GM18907 (cell line): Measurements from ENCODE around the gene INTS1.

Source experiments
- ATAC-seq: cut with Tn5 transposase; IDR thresholded peaks from one replicate; pipeline ENCODE4 v1.9.1; 2021; ENCODE audit warnings: mild to moderate bottlenecking, moderate library complexity; ENCODE audit not compliant: unreplicated experiment

INTS1 gene, protein sequence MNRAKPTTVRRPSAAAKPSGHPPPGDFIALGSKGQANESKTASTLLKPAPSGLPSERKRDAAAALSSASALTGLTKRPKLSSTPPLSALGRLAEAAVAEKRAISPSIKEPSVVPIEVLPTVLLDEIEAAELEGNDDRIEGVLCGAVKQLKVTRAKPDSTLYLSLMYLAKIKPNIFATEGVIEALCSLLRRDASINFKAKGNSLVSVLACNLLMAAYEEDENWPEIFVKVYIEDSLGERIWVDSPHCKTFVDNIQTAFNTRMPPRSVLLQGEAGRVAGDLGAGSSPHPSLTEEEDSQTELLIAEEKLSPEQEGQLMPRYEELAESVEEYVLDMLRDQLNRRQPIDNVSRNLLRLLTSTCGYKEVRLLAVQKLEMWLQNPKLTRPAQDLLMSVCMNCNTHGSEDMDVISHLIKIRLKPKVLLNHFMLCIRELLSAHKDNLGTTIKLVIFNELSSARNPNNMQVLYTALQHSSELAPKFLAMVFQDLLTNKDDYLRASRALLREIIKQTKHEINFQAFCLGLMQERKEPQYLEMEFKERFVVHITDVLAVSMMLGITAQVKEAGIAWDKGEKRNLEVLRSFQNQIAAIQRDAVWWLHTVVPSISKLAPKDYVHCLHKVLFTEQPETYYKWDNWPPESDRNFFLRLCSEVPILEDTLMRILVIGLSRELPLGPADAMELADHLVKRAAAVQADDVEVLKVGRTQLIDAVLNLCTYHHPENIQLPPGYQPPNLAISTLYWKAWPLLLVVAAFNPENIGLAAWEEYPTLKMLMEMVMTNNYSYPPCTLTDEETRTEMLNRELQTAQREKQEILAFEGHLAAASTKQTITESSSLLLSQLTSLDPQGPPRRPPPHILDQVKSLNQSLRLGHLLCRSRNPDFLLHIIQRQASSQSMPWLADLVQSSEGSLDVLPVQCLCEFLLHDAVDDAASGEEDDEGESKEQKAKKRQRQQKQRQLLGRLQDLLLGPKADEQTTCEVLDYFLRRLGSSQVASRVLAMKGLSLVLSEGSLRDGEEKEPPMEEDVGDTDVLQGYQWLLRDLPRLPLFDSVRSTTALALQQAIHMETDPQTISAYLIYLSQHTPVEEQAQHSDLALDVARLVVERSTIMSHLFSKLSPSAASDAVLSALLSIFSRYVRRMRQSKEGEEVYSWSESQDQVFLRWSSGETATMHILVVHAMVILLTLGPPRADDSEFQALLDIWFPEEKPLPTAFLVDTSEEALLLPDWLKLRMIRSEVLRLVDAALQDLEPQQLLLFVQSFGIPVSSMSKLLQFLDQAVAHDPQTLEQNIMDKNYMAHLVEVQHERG (N-terminal part only)

DNA sequence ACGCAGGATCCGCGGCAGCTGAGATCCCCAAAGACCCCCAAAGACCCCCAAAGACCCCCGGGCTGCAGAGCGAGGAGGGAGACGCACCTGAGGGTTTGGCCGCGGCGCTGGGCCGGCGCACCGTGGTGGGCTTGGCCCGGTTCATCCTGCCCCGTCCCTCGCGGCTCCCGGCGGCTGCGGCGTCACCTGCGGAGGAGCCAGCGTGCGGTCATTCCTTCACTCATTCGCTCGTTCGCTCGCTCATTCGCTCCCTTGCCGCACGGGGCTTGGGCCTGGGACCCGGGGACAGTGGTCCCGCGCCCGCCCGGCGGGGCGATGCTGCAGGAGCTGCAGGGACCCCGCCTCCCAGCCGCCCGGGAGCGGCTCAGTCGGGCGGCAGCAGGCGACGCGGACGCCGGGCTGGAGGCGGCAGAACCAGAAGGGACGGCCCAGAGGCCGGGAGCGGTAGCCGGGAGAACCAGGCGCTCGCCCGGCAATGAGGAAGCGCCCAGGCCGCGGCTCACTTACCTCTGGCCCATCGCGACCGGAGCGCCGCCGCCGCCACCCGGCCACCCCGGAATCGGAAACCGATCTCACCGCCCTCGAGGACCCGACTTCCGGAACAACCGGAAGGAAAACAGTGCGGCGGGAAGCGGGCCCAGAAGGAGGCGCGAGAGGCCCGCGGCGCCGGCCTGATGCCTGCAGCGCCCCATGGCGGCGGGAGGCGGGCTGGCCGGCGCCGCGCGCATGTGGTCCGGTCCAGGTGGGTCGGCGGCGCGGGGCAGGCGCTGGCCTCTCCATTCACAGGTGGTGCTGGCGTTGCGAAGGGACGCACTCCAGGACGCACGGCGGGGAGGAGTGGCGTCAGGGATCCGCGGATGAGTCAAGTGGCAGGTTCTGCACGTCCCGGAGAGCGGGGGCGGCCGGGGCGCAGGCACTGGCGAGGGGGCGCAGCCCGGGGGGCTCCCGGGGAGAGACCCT is at the start of gene INTS1:
TSS of gene INTS1 (minus strand) at position 574 of the 960 bp plus-strand sequence. CDS start at position 145, 429 bp downstream.
- ATAC-seq, result peak; percentile 86

DNA sequence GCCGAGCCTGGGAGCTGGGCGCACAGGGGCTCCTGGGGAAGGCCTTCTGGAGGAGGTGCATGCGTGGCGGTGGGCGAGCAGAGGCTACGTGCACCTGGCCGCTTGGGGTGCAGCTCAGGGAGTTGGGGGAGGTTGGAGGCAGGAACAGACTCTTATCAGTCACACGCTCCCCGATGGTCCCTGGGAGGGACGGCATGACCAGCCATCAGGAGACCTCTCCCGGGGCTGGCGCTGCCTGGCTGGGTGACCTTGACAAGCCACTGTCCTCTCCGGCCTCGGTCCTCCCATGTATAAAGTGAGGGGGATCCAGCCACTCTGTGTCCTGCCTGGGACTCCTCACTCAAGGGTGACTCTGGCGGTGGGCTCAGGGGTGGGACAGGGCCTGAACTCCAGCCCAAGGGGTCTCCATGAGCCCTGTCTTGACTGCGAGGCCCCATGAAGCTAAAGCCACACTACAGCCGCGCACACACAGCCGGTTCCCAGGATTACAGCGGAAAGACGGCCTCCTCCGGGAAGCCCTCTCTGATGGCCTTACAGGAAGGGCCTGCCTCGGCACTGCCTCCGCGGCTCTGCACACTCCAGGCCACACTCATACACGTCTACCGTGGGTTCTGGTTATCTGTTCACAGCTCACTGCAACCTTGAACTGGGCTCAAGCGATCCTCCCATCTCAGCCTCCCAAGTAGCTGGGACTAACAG is 49.5 kb upstream of the INTS1 start:
- no peak for ATAC-seq

DNA sequence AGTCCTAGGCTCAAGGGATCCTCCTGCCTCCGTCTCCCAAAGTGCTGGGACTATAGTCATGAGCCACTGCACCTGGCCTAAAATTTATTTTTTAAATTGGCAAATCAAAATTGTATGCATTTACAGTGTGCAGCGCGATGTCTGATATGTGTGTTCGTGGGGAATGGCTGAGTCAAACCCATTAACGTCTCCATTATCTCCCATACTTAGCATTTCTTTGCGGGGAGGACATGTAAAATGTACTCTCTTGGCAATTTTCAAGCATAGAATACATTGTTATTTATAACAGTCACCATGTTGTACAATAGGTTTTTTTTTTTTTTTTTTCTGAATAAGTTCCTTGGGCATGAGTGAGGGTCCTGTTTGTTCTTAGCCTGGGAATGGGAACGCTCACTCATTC is 48.0 kb upstream of the INTS1 start:
- no peak for ATAC-seq

DNA sequence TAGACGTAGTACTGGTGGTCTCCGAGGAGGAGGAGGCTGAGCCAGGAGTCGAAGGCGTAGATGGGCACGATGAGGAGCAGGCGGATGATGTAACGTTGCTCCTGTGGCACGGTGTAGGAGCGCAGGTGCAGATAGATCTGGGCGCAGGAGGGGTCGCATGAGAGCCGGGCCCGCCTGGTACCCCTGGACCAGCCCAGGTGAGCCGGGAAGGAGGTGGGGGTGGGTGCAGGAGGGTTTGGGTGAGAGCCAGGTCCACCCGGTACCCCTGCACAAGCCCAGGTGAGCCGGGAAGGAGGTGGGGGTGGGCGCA is 46.6 kb upstream of the INTS1 start:
- ATAC-seq, result no peak

DNA sequence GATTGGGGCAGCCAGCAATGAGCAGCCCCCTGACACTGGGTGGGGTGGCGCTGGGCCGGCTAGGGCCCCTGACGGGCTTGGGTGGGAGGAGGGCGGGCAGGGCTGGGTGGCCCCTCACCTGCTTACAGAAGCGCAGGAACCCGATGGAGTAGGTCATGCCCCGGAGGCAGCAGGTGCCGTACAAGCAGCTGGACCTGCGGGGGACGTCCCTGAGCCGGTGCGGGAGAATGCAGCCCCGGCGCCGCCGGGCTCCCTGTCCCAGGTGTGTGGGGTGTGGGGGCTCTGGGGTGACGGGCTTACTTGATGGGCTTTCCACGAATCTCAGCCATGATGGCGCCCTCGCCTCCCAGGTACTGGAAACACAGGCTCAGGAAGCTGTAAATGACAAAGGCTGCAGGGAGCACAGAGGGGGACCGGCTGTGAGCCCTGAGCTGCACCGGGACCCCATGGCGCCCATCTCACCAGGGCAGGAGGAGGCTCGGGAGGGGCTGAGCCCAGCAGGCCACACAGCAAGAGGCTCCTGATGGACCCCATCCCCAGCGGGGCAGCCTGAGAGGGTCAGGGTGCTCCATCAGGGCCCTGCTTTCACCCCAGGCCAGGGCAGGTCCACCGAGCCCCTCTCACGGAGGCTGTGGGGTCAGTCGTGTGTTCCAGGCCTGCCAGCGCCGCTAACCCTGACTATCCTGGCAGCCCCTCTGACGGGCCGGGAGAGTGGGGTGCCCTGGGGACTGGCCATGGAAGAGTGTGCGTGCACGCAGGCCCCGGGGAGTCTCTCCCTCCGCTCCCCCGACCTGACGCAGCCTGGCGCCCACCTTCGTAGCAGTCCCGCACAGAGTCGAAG is 46.0 kb upstream of the INTS1 start:
- ATAC-seq, result no peak

DNA sequence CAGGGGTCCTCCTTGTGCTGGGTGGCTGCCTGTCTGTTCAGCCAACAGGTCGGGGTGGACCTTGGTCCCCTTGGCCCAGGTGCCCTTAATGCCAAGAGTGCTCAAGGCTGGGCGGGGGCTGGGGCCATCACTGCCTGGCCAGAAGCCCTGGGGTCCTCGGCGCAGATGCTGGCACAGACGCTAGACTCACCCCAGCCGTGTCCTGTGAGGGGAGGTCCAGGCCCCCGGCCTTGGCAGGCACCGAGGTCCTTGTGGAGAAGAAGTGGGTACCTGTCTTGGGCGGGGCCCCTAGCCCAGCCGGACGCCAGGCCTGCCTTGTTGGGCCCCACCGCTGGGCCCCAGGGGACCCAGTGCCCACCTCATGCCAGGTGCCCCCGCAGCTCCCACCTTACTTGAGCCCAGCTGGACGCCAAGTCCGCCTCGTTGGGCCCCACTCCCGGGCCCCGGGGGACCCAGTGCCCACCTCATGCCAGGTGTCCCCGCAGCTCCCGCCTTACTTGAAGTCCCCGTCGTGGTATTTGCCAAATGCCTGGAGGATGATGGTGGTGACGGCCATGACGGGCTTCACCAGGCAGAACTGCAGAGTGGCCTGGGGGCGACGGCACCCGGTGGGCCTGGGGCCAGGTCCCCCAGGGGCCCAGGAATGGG is 45.3 kb upstream of the INTS1 start:
- no peak for ATAC-seq

DNA sequence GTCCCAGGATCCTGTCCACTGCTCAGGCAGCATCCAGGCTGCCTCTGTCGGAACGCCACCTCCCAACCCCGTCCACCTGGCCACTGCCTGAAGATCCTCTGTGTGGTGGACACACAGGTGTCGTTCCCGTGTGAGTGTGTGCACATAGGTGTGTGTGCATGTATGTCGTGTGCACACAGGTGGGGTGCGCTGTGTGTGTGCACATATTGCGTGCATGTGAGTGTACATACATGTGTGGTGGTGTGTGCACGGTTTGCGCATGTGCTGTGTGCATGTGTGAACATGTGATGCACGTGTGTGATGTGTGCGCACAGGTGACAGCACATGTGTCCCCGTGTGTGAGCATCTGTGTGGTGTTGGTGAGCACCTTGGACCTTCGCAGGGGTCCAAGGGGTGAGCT is 44.8 kb upstream of the INTS1 start:
- no peak for ATAC-seq

DNA sequence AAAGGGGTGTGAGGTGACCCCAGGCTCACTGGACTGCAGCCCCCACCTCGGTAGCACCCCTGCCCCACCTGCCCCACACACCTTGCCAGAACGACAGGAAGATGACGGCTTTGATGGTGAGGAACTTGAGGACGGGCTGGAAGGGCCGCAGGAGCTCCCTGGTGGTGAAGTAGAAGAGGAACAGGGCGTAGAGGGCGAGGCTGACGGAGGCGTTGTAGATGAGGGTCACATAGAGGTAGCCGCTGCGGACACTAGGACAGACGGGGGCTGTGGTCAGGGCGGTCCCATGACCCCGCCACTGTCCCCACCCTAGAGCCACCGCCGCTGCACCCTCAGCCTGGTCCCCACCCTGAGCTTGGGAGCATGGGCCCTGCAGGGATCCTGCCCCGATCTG is 44.2 kb upstream of the INTS1 start:
- ATAC-seq, result no peak

DNA sequence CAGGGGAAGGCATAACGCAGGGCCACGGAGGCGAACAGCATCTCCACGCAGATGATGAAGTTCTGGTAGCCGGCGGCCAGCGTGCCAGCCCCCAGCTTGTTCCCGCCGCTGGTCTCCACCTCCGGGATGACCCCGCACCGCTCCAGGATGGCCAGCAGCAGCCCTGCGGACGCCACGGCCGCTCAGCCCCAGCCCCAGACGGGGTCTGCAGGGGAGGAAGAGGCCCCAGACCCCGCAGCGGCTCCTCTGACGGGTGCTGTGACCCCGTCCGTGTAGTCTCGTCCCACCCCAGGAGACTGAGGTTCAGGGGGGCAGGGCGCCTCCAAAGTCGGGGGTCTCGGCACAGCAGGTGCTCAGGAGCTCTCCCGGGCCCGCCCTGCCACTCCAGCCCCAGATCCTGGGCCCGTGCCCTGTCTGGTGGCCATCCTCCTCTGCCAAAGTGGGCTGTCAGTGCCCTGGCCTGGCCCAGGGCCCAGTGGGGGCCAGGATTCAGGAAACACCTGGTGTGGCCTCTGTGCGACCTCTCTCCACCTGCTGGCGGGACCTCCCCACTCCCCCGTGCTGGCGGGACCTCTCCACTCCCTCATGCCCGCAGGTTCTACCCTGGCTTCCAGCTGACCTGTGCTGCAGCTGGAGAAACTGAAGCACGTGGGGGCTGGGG is 43.7 kb upstream of the INTS1 start:
- no peak for ATAC-seq

DNA sequence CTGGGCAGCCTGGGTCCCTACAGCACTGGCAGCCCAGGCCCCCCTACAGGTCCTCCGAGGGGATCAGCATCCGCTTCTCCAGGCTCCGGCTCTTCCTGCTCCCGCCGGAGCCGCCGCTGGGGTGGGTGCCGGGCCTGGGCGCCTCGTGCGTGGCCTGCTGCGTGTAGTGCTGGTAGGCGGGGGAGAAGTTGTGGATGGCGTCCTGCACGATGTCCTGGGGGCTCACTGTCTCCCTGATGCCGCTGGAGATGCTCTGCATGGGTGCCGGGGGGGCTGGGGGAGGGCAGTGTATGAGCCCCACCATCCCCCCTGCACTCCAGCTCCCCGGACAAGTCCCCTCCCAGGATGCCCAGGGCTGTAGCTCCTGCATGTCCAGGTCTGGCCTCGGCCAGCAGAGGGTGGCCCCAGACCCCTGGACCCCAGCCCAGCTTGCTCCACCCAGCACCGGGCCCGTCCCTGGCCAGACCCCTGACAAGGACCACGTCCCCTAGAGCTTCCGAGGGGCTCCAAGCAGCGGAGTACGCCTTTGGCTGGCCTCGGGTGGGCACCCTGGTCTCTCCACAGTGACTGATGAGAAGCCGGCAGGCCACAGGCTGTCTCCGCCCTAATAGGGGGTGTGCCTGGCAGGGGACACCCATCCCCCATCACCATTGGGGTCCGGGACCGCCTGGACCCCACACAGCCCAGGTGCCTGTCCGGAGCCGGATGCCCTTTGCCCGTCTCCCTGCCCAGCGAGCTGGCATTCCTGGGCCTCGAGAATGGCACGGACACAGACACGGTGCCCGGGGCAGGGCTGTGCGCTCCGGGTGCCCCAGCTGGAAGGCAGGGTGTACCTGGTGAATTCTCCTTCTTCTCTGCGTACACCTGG is 43.0 kb upstream of the INTS1 start:
- no peak for ATAC-seq

DNA sequence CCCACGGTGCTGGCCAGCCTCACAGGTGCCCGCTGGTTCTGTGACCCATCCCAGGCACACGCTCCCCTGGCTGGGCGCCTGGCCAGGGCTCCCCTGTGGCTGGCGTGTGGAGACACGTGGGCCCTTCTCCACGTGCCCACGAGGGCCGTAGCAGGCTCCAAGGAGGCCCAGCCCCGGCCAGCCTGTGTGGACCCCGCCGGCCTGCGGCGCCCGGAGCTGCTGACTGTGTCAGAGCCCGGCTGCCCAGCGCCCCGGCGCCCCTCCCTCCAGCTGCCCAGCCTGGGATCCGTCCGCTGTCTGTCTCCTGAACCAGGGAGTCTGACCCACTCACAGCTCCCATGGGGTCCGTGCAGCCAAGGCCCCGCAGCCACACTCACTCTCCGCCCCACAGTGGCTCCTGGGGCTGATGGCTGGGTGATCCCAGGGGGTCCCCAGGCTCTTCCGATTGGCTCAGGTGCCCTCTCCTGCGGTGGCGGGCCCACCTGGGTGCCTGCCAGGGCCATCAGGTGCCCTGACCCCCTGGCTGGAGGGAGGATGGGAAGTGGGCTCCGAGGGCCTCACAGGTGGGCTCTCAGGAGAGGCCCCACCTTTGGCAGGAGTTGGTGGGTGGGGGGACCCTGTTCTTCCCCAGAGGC is 42.2 kb upstream of the INTS1 start:
- ATAC-seq, result no peak

DNA sequence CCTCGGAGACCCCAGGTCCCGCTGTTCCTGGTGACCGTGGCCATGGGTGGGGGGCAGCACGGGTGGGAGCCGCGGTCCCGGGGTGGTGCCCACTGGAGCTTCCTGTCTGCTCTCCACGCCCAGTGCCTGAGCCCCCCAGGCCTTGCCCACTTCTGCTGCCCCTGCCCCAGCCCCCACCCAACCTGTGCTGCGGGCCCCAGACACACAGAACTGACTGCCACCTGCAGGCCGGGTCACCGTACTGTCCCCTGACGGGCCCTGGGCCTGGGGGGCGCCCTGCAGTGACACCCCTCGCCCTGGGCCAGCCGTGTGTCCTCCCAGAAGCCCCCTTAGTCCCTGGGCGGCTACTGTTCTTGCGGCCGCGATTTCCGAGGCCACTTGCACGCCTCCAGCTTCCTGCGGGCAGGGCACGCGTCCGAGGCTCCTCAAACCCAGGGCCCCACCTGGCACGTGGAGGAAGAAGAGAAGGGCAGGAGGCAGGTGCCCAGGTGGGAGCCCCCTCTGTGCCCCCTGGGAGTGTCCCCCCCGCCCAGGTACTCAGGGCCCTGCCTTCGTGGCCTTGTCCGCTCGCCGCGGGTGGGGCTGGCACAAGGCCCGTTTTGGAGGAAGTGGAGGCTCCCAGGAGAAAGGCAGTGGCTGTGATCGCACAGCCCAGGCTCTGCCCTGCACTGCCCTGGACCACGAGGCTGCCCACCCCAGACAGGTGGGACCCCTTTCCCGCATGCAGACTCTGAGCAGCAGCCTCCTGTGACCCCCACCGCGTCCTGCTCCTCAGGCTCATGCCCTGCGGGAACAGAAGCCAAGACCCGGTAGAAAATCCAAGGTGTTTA is 41.4 kb upstream of the INTS1 start:
- no peak for ATAC-seq

DNA sequence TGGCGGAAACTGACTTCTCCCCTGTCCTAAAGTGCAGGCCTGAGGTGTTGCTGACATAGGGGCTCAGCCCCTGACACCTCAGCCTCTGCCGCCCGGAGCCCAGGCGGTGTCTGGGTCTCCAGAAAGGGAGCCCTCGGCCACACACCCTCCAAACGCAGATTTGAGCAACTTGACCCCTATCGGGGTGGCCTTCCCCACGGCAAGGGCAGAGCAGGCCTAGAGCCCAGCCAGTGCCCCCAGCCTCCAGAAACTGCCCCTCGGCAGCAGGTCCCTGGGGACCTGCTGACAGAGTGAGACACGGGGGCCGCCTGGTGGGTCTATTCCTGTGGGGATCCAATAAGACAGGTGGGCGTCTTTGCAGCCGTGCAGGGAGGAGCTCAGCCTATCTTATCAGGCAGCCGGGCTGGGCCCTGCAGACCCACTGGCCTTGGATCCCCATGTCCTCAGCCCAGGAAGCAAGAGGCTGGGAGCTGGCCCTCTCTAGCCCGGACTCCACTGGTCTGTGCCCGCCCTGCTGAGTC is 40.8 kb upstream of the INTS1 start:
- no peak for ATAC-seq

DNA sequence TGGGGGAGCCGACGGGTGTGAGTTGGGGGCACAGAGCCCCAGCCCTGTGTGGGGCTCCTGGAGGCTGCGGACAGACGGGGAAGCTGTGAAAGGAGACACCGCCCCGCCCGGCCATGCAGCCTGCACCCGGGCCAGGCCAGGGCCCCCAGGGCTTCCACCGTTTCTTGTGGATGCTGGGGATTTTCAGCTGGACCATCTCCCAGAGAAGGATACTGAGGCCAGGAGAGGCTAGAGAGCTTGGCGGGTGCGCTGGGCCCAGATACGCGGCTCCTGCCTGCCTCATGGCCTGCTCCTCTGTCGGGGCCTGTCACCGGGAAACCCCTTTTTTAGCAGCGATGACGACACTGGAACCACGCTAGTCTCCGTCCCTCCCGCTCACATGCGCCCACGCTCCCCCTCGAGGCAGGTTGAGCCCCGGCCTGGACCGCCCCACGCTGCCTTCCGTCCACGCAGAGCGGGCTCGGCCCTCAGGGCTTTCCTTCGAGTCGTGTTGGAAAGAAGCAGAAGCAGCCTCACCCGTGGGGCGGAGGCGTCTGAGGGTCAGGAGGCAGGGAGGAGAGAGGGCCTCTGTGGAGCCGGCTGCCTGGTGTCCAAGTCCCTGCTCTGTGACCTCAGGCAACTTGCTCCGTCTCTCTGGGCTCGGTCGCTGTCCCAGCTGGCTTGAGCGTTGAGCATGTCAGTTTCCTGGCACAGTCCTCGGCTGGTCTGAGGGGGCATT is 40.1 kb upstream of the INTS1 start:
- ATAC-seq, result no peak

DNA sequence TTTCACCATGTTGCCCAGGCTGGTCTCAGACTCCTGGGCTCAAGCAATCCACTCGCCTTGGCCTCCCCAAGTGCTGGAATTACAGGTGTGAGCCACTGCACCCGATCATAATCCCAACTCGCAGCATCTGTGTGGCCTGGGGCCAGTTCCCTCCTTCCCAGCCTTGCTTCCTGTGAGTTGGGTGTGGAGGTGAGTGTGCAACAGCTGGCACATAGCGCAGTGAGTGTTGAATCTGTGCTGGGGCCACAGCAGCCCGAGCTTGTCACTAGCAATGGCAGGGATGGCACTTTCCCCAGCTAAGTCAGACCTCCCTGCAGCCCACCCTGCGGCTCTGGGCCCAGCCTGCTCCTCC is 39.6 kb upstream of the INTS1 start:
- no peak for ATAC-seq
